Thoracic aorta (tissue), 2 donors: ENCODE results near the gene CD247. TPM values are rescaled to one million over a fixed set of nuclear protein-coding genes. Genes with fewer than 3 reads are reported as not detected.
A peak's percentile ranks its signal among the peaks of the same experiment; 100 is the strongest.

ENCODE experiments used
- ATAC-seq: fragments of 150-250 bp; one replicate; pipeline ENCODE4 v1.8.0; 2017; ENCODE audit warnings: low read depth; ENCODE audit not compliant: insufficient number of reproducible peaks, low FRiP score
- DNase-seq: peaks from one replicate; pipeline ENCODE4 v3.0.0-alpha.2; 2020; ENCODE audit warnings: low spot score
- H3K27ac ChIP-seq, 2 donors: fragments of 200-600 bp; sonication (generic); 1 replicate in 1 of 2; 2 replicates in 1 of 2; pipeline ENCODE4 v1.5.1; 2016; ENCODE audit warnings: mild to moderate bottlenecking in 2 of 2, moderate library complexity in 2 of 2
- H3K27me3 ChIP-seq: fragments of 200-600 bp; sonication (generic); replicated peaks from 2 replicates; pipeline ENCODE4 v1.6.0; 2016; ENCODE audit warnings: mild to moderate bottlenecking; ENCODE audit not compliant: insufficient read depth
- H3K36me3 ChIP-seq: fragments of 200-600 bp; sonication (generic); one replicate; pipeline ENCODE4 v1.5.1; 2016
- H3K4me1 ChIP-seq, 2 donors: fragments of 200-600 bp; sonication (generic); 1 replicate in 1 of 2; 2 replicates in 1 of 2; pipeline versions ENCODE4 v1.5.1 to v1.6.0; 2016; ENCODE audit warnings: low read depth in 2 of 2, mild to moderate bottlenecking in 1 of 2; ENCODE audit not compliant: control insufficient read depth in 1 of 2
- H3K4me3 ChIP-seq: fragments of 200-600 bp; sonication (generic); 2 replicates; pipeline ENCODE4 v1.5.1; 2016; ENCODE audit warnings: mild to moderate bottlenecking
- H3K9me3 ChIP-seq: fragments of 200-600 bp; sonication (generic); 2 replicates; pipeline ENCODE4 v1.5.1; 2016
- total RNA-seq, 2 donors: library from RNA; depleted of rRNA; stranded (reverse); fragments of >200 nt; gene quantifications; one replicate each; pipeline versions ENCODE4 v1.1.0 to v1.2.3, GENCODE V29; 2016
- TF ChIP-seq, protein P1 (sequence below): fragments of 200-600 bp; sonication (generic); IDR thresholded peaks from one replicate; pipeline ENCODE4 v1.5.1; 2019; ENCODE audit warnings: antibody characterized with exemption

Gene CD247
- total RNA-seq, 2 donors from 2014 or later = 1.6 to 8.5 TPM

DNA sequence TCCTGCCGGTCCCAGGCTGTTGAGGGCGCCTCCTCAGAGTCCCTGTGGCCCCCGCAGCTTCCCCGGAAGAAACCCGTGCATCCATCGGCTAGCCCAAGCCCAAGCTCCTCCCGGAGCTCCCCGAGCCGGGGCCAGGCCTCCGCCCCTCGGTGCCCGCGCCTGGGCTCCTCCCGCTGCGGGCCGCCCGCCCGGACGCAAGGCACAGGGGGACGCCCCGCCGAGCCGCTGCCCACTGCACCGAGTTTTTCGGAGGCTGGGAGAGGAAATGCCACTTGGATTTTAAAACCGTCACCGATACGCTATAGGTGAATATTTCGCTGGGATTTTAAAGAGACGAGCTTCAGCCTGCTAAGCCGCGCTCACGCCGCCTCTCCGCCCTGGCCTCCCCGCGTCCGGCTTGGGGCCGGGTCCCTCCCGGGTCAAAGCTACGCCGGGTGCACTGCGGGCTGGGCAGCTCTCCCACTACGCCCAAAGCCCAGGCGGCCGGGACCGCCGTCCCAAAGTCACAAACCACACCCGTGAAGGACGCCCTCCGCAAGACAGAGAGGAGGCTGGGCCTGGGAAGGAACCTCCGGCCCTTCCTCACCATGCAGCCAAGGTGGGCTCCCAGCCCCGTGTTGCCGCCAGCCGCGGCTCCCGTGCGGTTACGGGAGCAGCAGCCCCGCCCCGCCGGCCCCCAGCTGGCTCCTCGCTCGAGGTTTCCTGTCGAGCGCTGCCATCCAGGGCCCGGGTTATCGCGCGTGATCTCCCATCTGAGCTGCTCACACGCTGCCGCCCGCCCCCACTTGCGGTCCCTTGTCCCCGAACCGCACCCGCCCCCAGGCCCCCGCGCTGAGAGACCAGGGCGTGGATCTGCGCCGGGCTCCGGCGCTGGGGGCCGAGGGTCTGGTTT lies 63.2 kb downstream of the CD247 start:
- Histone ChIP-seq H3K9me3 (no peaks in the 10 kb centered on the region), H3K27ac (peak overlapping the region; percentile 78 to 81), H3K4me3 (peak overlapping the region; percentile 77), H3K27me3 (no peaks in the 10 kb centered on the region), H3K4me1 (peaks cover 0 to 3% of the 10 kb centered on the region in 2 donors), H3K36me3 (no peaks in the 10 kb centered on the region)
- ATAC-seq = peak; percentile 33
- TF ChIP-seq, protein P1, sequence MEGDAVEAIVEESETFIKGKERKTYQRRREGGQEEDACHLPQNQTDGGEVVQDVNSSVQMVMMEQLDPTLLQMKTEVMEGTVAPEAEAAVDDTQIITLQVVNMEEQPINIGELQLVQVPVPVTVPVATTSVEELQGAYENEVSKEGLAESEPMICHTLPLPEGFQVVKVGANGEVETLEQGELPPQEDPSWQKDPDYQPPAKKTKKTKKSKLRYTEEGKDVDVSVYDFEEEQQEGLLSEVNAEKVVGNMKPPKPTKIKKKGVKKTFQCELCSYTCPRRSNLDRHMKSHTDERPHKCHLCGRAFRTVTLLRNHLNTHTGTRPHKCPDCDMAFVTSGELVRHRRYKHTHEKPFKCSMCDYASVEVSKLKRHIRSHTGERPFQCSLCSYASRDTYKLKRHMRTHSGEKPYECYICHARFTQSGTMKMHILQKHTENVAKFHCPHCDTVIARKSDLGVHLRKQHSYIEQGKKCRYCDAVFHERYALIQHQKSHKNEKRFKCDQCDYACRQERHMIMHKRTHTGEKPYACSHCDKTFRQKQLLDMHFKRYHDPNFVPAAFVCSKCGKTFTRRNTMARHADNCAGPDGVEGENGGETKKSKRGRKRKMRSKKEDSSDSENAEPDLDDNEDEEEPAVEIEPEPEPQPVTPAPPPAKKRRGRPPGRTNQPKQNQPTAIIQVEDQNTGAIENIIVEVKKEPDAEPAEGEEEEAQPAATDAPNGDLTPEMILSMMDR = no peak
- no peak for DNase-seq

GRCh38 chr1:167454304-167454893 lies 63.9 kb downstream of the CD247 start:
- H3K27ac ChIP-seq = peak overlapping the region; percentile 78 to 81
- no peaks in the 10 kb centered on the region for H3K9me3 ChIP-seq
- no peak for ATAC-seq
- TF ChIP-seq, protein P1 = no peak
- no peaks in the 10 kb centered on the region for H3K27me3 ChIP-seq
- DNase-seq = no peak
- H3K36me3 ChIP-seq = no peaks in the 10 kb centered on the region
- H3K4me1 ChIP-seq = peaks cover 0 to 3% of the 10 kb centered on the region in 2 donors
- H3K4me3 ChIP-seq = peak overlapping the region; percentile 77

GRCh38 chr1:167453123-167453522 lies 65.2 kb downstream of the CD247 start:
- Histone ChIP-seq H3K9me3 (no peaks in the 10 kb centered on the region), H3K4me3 (no peak overlapping the region), H3K4me1 (peaks cover 0 to 3% of the 10 kb centered on the region in 2 donors), H3K27ac (no peak overlapping the region), H3K27me3 (no peaks in the 10 kb centered on the region), H3K36me3 (no peaks in the 10 kb centered on the region)
- no peak for ATAC-seq
- TF ChIP-seq, protein P1 = no peak
- no peak for DNase-seq

GRCh38 chr1:167452483-167452882 lies 65.8 kb downstream of the CD247 start:
- Histone ChIP-seq H3K27me3 (no peaks in the 10 kb centered on the region), H3K4me3 (no peak overlapping the region), H3K36me3 (no peaks in the 10 kb centered on the region), H3K4me1 (peaks cover 0 to 3% of the 10 kb centered on the region in 2 donors), H3K27ac (no peak overlapping the region), H3K9me3 (no peaks in the 10 kb centered on the region)
- ATAC-seq = no peak
- no peak for DNase-seq
- TF ChIP-seq, protein P1 = no peak

DNA sequence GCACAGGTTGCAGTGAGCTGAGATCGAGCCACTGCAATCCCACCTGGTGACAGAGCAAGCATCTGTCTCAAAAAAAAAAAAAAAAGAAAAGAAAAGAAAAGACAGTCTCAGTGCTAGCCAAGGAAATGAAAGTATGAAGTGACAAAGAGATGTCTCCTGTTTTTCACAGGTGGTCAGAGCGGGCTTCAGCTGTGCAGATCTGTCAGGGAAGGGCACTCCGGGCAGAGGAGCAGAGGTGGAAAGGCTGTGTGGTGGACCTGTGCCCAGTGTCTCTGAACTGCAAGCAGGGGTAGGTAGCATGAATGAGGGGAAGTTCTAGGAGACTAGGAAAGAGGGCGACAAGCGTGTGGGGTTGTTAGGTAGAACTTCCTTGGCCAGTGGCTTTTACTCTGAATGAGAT lies 67.5 kb downstream of the CD247 start:
- H3K4me1 ChIP-seq = peaks cover 0 to 3% of the 10 kb centered on the region in 2 donors
- no peak for ATAC-seq
- H3K36me3 ChIP-seq = no peaks in the 10 kb centered on the region
- H3K9me3 ChIP-seq = no peaks in the 10 kb centered on the region
- DNase-seq = no peak
- TF ChIP-seq, protein P1 = no peak
- no peaks in the 10 kb centered on the region for H3K27me3 ChIP-seq
- no peak overlapping the region for H3K4me3 ChIP-seq
- H3K27ac ChIP-seq = no peak overlapping the region
